GM21390 (cell line): ENCODE results near the gene PSMA8.
"Not testable (repeated sequence)": the region's sequence is repeated elsewhere in the genome, so short reads cannot be mapped to it uniquely, and the experiment has no call there.

Experiments used
- ATAC-seq: cut with Tn5 transposase; IDR thresholded peaks from one replicate; pipeline ENCODE4 v1.9.1; 2021; ENCODE audit not compliant: unreplicated experiment

Gene PSMA8

GRCh38 chr18:26167592-26167991 is 33.9 kb downstream of the PSMA8 start:
- peak; percentile 77 for ATAC-seq

GRCh38 chr18:26175481-26175880 is 41.8 kb downstream of the PSMA8 start:
- ATAC-seq: no peak

GRCh38 chr18:26176134-26176533 is 42.5 kb downstream of the PSMA8 start:
- no peak for ATAC-seq

- ATAC-seq: peak; percentile 65
Observed at GRCh38 chr18:26181343-26181826, 47.7 kb downstream of the PSMA8 start.

- no peak for ATAC-seq
Observed at GRCh38 chr18:26183395-26184112, 49.9 kb downstream of the PSMA8 start.

GRCh38 chr18:26185267-26185666 is 51.6 kb downstream of the PSMA8 start:
- no peak for ATAC-seq

GRCh38 chr18:26190506-26190905 is 56.8 kb downstream of the PSMA8 start:
- peak; percentile 81 for ATAC-seq

- ATAC-seq: no peak
Observed at GRCh38 chr18:26192233-26192632, 58.6 kb downstream of the PSMA8 start.

- no peak for ATAC-seq
Observed at GRCh38 chr18:26196605-26197004, 62.9 kb downstream of the PSMA8 start.

- not testable (repeated sequence) for ATAC-seq
Observed at GRCh38 chr18:26202001-26202400, 68.3 kb downstream of the PSMA8 start.

GRCh38 chr18:26205318-26205717 is 71.6 kb downstream of the PSMA8 start:
- no peak for ATAC-seq

GRCh38 chr18:26206488-26206887 is 72.8 kb downstream of the PSMA8 start:
- ATAC-seq: no peak

- ATAC-seq: no peak
Observed at GRCh38 chr18:26207937-26208336, 74.3 kb downstream of the PSMA8 start.

- ATAC-seq: no peak
Observed at GRCh38 chr18:26208977-26209376, 75.3 kb downstream of the PSMA8 start.

GRCh38 chr18:26210147-26210546 is 76.5 kb downstream of the PSMA8 start:
- ATAC-seq: no peak

GRCh38 chr18:26215247-26215970 is 81.7 kb downstream of the PSMA8 start:
- ATAC-seq: peak; percentile 97

GRCh38 chr18:26225022-26225693 is 91.5 kb downstream of the PSMA8 start:
- no peak for ATAC-seq

- no peak for ATAC-seq
Observed at GRCh38 chr18:26225915-26226228, 92.2 kb downstream of the PSMA8 start.

- ATAC-seq: peak; percentile 92
Observed at GRCh38 chr18:26226229-26227050, 92.8 kb downstream of the PSMA8 start, which contains the start of gene TAF4B. Gene TAF4B (plus strand): TSS chr18:26226445. CDS start chr18:26226934, 489 bp downstream.

GRCh38 chr18:26227051-26227670 is 93.5 kb downstream of the PSMA8 start:
- no peak for ATAC-seq
